Uterus (tissue), 2 donors: ENCODE data around the gene IREB2.
"Not testable (repeated sequence)": the region's sequence is repeated elsewhere in the genome, so short reads cannot be mapped to it uniquely, and the experiment has no call there.

ENCODE experiments used
- CTCF ChIP-seq, 4 experiments: fragments of 200-600 bp in 2 of 4; fragments of 450-650 bp in 2 of 4; sonication (generic) in 2 of 4; IDR thresholded peaks; one replicate each; pipeline ENCODE4 v1.5.1; 2016 to 2019; ENCODE audit warnings: antibody characterized with exemption in 4 of 4, mild to moderate bottlenecking in 2 of 4, moderate library complexity in 1 of 4
- POLR2A ChIP-seq, 2 donors: fragments of 450-650 bp; IDR thresholded peaks; one replicate each; pipeline ENCODE4 v1.6.1; 2016; ENCODE audit warnings: antibody characterized with exemption in 2 of 2, mild to moderate bottlenecking in 1 of 2, moderate library complexity in 1 of 2

- not testable (repeated sequence) for TF ChIP-seq POLR2A, CTCF (IDR thresholded peaks at IDR 0.05)
These were observed 33.2 kb upstream of the IREB2 start for GRCh38 chr15:78404796-78405195.
